ENCODE measurements around the gene FRMD4A.
"Not testable (repeated sequence)": the region's sequence is repeated elsewhere in the genome, so short reads cannot be mapped to it uniquely, and the experiment has no call there.

FRMD4A gene

GRCh38 chr10:14219411-14219810, 111.3 kb downstream of the FRMD4A start:
- H3K27me3 ChIP-seq (replicated peaks) = no peaks in the 10 kb centered on the region
- no peak overlapping the region for H3K4me3 ChIP-seq (ENCODE audit: low read depth, low read length)
- no peaks in the 10 kb centered on the region for H3K36me3 ChIP-seq (replicated peaks)
- DNase-seq = peak; percentile 72
- H3K27ac ChIP-seq = peak overlapping the region; percentile 73
- in situ Hi-C loops (cut with HindIII; ENCODE audit: low pct_ligation_motif_present, low sequenced_read_pairs) = no loop called here
- no peak for TF ChIP-seq CTCF (IDR thresholded peaks at IDR 0.05; ENCODE audit: low read depth, low read length, missing control alignments)

GRCh38 chr10:14215641-14216040, 115.1 kb downstream of the FRMD4A start:
- Histone ChIP-seq H3K27ac (no peak overlapping the region), H3K4me3 (ENCODE audit: low read depth, low read length) (no peak overlapping the region), H3K36me3 (replicated peaks) (no peaks in the 10 kb centered on the region), H3K27me3 (replicated peaks) (no peaks in the 10 kb centered on the region)
- DNase-seq = no peak
- no peak for TF ChIP-seq CTCF (IDR thresholded peaks at IDR 0.05; ENCODE audit: low read depth, low read length, missing control alignments)
- in situ Hi-C loops (cut with HindIII; ENCODE audit: low pct_ligation_motif_present, low sequenced_read_pairs) = no loop called here

GRCh38 chr10:14213703-14214102, 117.0 kb downstream of the FRMD4A start:
- H3K27me3 ChIP-seq (replicated peaks); DNase-seq; H3K27ac ChIP-seq; H3K4me3 ChIP-seq (ENCODE audit: low read depth, low read length); H3K36me3 ChIP-seq (replicated peaks); in situ Hi-C loops (cut with HindIII; ENCODE audit: low pct_ligation_motif_present, low sequenced_read_pairs): not testable (repeated sequence)

GRCh38 chr10:14211610-14212009, 119.1 kb downstream of the FRMD4A start:
- DNase-seq = no peak
- Histone ChIP-seq H3K4me3 (ENCODE audit: low read depth, low read length) (no peak overlapping the region), H3K27ac (no peak overlapping the region), H3K36me3 (replicated peaks) (no peaks in the 10 kb centered on the region), H3K27me3 (replicated peaks) (no peaks in the 10 kb centered on the region)
- in situ Hi-C loops (cut with HindIII; ENCODE audit: low pct_ligation_motif_present, low sequenced_read_pairs) = no loop called here
- TF ChIP-seq CTCF (IDR thresholded peaks at IDR 0.05; ENCODE audit: low read depth, low read length, missing control alignments) = no peak

GRCh38 chr10:14208231-14208630, 122.5 kb downstream of the FRMD4A start:
- no peaks in the 10 kb centered on the region for H3K27me3 ChIP-seq (replicated peaks)
- in situ Hi-C loops (cut with HindIII; ENCODE audit: low pct_ligation_motif_present, low sequenced_read_pairs) = no loop called here
- DNase-seq = no peak
- H3K27ac ChIP-seq = no peak overlapping the region
- no peak for TF ChIP-seq CTCF (IDR thresholded peaks at IDR 0.05; ENCODE audit: low read depth, low read length, missing control alignments)
- H3K36me3 ChIP-seq (replicated peaks) = no peaks in the 10 kb centered on the region
- no peak overlapping the region for H3K4me3 ChIP-seq (ENCODE audit: low read depth, low read length)

- Histone ChIP-seq H3K27ac (no peak overlapping the region), H3K36me3 (replicated peaks) (no peaks in the 10 kb centered on the region), H3K4me3 (ENCODE audit: low read depth, low read length) (no peak overlapping the region), H3K27me3 (replicated peaks) (no peaks in the 10 kb centered on the region)
- in situ Hi-C loops (cut with HindIII; ENCODE audit: low pct_ligation_motif_present, low sequenced_read_pairs) = no loop called here
- DNase-seq = no peak
- no peak for TF ChIP-seq CTCF (IDR thresholded peaks at IDR 0.05; ENCODE audit: low read depth, low read length, missing control alignments)
These were observed 125.5 kb downstream of the FRMD4A start for GRCh38 chr10:14205233-14205632.

All from brain microvascular endothelial cell (primary cell).